Adipocyte (in vitro differentiated cells): ENCODE results near the gene ANO2.

Source experiments
- DNase-seq: peaks from one replicate; pipeline ENCODE4 v3.0.0-alpha.2; 2015; ENCODE audit warnings: low read depth
- H3K27me3 ChIP-seq: replicated peaks from 2 replicates; pipeline ENCODE4 v1.7.0; 2013; ENCODE audit warnings: mild to moderate bottlenecking, low read length, moderate library complexity; ENCODE audit not compliant: control insufficient read depth, insufficient read depth
- H3K36me3 ChIP-seq: 2 replicates; pipeline ENCODE4 v1.7.0; 2013; ENCODE audit warnings: low read length, mild to moderate bottlenecking, moderate library complexity; ENCODE audit not compliant: control insufficient read depth, insufficient read depth, severe bottlenecking
- H3K4me1 ChIP-seq: 2 replicates; pipeline ENCODE4 v1.7.0; 2013; ENCODE audit warnings: mild to moderate bottlenecking, low read length, moderate library complexity; ENCODE audit not compliant: control insufficient read depth, insufficient read depth
- H3K4me3 ChIP-seq: 2 replicates; pipeline ENCODE4 v1.7.0; 2013; ENCODE audit warnings: mild to moderate bottlenecking, low read length, moderate library complexity
- H3K9ac ChIP-seq: 2 replicates; pipeline ENCODE4 v1.7.0; 2013; ENCODE audit warnings: mild to moderate bottlenecking, low read length, moderate library complexity
- H3K9me3 ChIP-seq: 2 replicates; pipeline ENCODE4 v1.7.0; 2013; ENCODE audit warnings: mild to moderate bottlenecking, low read length, moderate library complexity; ENCODE audit not compliant: control insufficient read depth

The ANO2 gene

DNA sequence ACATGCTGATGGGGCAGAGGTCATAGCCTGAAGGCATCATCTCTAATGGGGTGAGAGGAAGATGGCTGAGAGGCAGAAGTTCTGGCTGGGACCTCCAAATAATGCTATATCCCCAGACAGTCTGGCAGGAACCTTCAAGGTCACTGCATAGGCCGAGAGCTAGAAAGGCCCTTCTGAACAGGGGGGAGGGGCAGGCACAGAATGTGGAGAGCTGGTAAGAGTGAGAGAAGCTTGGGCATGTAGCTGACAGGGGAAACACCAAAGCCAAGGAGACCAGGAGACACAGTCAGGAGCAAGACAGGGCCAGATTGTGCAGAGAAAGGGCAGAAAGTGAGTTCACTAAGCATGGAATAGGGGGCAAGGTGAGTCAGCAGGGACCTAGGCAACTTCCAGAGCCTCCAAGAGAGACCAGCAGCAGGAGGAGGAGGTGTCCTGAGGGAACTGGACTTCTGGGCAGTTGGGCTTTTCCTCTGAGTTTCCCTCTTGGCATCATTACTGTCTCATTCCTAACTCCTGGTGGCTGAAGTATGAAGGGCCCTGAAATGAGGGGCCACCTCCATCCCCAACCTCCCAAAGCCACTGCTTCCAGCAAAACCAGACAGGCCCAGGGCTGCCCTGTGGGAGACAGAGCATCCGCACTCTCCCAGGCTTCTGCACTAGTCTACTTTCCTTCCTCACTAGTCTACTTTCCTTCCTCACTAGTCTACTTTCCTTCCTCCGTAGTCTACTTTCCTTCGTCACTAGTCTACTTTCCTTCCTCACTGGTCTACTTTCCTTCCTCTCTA lies 17.1 kb downstream of the ANO2 start:
- Histone ChIP-seq H3K4me1 (no peaks in the 10 kb centered on the region), H3K36me3 (no peaks in the 10 kb centered on the region), H3K4me3 (no peak overlapping the region), H3K9me3 (no peaks in the 10 kb centered on the region), H3K27me3 (peaks cover 19% of the 10 kb centered on the region), H3K9ac (no peak overlapping the region)
- no peak for DNase-seq

DNA sequence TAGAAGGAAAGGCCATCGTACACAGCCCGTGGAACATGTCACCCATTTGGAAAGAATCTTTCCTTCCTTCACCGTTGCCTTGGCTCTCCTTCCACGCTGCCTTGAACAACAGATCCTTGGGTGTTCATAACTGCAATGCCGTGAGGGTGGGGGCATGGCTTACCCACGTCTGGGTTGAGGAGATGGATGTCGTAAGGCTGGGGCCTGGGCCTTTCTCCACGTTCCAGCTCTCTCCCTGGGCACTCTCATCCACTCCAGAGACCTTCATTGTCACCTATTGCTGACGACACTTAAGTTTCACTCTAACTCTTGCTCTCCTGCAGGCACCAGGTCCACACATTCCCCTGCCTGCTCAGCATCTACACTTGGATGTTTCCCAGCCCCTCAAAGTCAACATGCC lies 19.4 kb downstream of the ANO2 start:
- H3K9me3 ChIP-seq: no peaks in the 10 kb centered on the region
- no peaks in the 10 kb centered on the region for H3K4me1 ChIP-seq
- no peak overlapping the region for H3K9ac ChIP-seq
- H3K36me3 ChIP-seq: no peaks in the 10 kb centered on the region
- DNase-seq: no peak
- H3K4me3 ChIP-seq: no peak overlapping the region
- peaks cover 22% of the 10 kb centered on the region for H3K27me3 ChIP-seq

DNA sequence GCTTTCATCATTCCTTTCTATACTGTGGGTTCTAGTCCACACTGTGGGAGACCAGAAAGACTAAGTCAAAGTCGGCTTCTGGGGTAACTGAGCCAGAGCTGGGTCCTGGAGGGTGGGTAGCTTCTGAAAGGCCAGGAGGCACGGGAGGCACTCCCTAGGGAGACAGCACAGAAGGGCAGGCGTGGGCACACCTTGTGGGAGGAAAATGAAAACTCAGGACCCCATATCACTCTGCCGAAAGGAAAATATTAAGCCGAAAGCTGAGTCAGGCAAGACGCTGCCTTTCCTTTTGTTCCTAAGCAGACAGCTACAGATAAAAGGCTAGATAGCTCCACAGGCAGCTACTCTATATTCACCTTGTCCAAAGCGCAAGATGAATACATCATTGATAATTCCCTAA lies 20.7 kb downstream of the ANO2 start:
- DNase-seq: no peak
- no peaks in the 10 kb centered on the region for H3K9me3 ChIP-seq
- no peak overlapping the region for H3K4me3 ChIP-seq
- no peaks in the 10 kb centered on the region for H3K36me3 ChIP-seq
- no peak overlapping the region for H3K9ac ChIP-seq
- H3K4me1 ChIP-seq: no peaks in the 10 kb centered on the region
- H3K27me3 ChIP-seq: peaks cover 22% of the 10 kb centered on the region

DNA sequence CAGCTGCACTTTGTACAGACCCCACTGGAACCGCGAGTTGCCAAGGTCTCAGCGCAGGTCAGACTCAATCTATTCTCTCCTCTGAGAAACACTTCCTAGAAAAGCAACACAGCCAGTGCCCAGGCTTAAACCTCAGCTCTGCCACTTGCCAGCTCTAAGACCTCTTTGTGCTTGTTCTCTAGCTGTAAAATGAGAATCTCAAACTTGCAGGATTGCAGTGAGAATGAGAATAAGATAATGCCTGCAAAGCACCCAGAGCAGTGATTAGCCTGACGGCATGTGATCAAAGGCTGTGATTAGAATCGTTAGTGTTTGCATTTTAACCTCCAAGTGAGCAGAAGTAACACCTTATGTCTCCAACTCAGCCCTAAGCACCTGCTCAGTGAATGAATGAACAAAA lies 21.3 kb downstream of the ANO2 start:
- H3K9ac ChIP-seq: no peak overlapping the region
- H3K4me1 ChIP-seq: no peaks in the 10 kb centered on the region
- H3K4me3 ChIP-seq: no peak overlapping the region
- no peaks in the 10 kb centered on the region for H3K9me3 ChIP-seq
- no peak for DNase-seq
- no peaks in the 10 kb centered on the region for H3K36me3 ChIP-seq
- H3K27me3 ChIP-seq: peaks cover 22% of the 10 kb centered on the region

DNA sequence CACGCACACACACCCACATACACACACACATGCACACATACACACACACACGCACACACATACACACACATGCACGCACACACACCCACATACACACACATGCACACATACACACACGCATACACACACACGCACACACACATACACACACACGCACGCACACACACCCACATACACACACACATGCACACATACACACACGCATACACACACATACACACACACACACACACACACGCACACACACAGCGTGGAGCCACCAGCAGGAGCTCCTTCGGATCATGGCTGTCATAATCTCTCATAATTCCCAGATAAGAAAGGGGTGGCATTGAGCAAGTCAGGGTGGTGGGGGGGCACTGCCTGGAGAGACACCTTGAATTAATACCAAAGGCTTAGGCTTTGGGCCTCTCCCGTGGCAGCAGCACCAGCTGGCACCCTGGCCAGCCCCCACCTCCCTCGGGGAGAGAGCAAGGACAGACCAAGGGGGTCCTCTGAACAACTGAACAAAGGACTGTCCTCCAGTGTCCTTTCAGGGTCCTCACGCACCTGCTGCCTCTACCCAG lies 21.9 kb downstream of the ANO2 start:
- no peak overlapping the region for H3K4me3 ChIP-seq
- H3K27me3 ChIP-seq: peaks cover 22% of the 10 kb centered on the region
- H3K9me3 ChIP-seq: no peaks in the 10 kb centered on the region
- H3K9ac ChIP-seq: no peak overlapping the region
- H3K4me1 ChIP-seq: no peaks in the 10 kb centered on the region
- DNase-seq: no peak
- H3K36me3 ChIP-seq: no peaks in the 10 kb centered on the region

DNA sequence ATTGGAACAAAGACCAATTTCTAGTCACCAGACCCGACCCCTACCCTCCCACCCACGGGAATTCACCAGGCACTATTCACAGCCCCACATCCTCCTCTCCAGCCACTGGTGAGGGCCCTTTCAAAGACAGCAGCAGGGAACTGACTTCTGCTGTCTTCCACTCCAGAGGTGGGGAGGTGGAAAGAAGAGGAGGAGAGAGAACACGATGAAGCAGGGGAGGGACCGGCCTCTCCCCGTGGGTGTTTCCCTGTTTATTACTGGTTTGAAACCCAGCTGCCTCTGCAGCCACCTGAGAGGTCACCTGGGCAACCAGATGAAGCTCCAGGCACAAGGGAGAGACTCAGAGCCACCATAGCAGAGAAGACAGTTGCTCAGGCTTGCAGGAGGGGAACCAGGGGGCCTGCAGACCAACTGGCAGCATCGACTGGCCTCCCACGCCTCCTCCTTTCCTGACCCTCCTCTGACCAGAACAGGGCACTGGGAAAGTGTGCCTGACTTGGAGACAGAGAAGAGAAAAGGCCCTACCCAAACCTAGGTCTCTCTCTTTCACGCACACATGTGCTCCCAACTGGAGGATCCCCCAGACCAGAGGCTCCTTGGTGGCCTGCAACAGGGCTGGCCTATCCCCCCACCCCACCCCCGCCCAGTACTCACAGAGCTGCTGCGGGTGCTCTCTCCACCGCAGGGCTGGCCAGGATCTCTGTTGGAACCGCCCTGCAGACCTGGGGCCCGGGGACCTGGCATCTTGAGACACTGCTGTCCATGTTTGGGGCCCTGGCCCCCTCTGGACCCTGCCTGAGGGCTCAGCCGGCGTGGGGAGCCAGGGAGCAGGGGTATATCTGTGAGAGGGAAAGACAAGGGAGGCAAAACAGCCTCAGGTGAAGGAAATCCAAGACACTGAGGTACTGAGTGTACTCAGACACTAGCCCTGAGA lies 22.8 kb downstream of the ANO2 start:
- H3K36me3 ChIP-seq: no peaks in the 10 kb centered on the region
- no peak overlapping the region for H3K9ac ChIP-seq
- H3K9me3 ChIP-seq: no peaks in the 10 kb centered on the region
- no peak overlapping the region for H3K4me3 ChIP-seq
- peaks cover 22% of the 10 kb centered on the region for H3K27me3 ChIP-seq
- DNase-seq: no peak
- no peaks in the 10 kb centered on the region for H3K4me1 ChIP-seq

DNA sequence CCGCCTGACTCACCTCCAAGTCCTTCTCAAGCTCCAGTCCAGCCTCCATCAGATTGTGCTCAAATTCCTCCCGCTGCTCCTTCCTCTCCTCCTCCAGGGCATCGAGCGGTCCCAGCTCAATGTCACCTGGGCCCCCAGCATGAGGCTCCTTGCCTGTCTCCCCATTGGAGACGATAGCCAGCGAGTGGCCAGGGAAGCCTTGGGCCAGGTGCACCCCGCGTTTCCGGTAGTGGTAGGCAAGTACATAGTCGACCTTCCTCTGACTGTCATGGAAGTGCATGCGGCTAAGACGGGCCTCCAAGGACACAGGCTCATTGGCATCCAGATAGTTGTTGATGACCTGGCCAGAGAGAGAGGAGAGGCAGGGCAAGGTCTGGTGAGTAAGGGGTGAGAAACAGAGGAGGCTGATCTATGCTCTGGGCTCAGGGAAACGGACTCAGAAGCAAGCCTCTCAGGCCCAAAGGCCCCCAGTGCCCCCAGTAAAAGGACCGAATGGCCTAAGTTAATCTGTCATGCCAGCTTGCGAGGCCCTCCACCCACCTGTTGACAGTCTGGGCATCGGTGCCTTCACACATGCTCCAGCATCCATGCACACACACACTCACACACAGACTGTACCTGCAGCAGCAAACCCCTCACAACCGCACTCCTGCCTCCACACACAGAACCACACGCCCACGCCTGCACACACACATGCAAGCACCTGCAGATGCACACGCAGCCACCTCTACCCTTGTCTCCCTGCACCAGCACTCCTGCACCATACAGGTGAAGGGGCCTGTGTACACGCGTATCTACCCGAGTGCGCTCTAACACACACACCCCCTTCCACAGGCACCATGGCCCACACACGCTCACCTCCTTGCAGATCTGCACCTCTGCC lies 23.8 kb downstream of the ANO2 start:
- H3K4me3 ChIP-seq: no peak overlapping the region

DNA sequence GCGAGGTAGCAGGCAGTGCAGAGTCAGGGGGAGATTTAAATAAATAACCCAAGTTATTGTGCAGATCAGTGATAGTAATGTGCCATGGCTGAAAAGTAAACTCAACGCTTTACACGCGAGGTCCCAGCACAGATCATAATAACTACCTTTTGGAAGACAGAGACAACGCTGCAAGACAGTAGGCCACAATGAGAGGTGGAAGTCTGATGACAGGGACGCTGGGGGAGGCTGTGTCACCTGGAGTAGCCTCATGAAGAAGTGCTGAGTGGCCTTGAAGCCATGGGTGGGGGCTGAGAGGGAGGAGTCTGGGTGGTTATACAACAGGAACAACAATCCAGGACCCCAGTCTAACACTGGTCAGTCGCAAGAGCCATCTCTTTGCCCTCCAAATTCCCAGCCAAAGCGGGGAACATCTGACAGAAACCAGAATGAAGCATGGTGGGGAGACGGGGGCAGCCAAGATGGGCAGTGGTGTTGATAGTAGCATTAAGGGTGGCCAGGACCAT lies 28.2 kb downstream of the ANO2 start:
- Histone ChIP-seq H3K4me1 (no peaks in the 10 kb centered on the region), H3K36me3 (no peaks in the 10 kb centered on the region), H3K27me3 (peaks cover 21% of the 10 kb centered on the region), H3K4me3 (no peak overlapping the region), H3K9me3 (no peaks in the 10 kb centered on the region), H3K9ac (no peak overlapping the region)
- DNase-seq: no peak

More for the DNA sequence above, 23.8 kb downstream of the ANO2 start:
- Histone ChIP-seq H3K4me1 (no peaks in the 10 kb centered on the region), H3K9ac (no peak overlapping the region), H3K36me3 (no peaks in the 10 kb centered on the region), H3K9me3 (no peaks in the 10 kb centered on the region), H3K27me3 (peaks cover 22% of the 10 kb centered on the region)
- DNase-seq: no peak

DNA sequence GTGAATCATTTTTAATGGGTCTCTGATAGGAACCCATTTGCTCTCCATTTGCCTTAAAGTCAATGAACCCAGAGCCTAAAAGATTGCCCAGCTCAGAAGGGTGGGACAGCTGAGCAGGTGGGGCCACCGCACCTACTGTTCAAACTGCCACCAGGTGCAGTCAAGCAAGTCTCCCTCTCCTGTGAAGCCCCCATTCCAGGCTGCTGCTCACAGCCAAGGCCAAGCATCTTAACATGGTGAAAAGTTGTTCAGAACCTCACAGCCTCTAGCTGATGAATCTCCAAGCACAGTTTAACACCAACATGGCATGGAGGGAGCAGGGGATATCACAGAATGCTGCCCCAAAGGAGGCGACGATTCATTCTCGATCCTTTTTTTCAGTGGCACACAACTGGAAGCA lies 29.5 kb downstream of the ANO2 start:
- H3K27me3 ChIP-seq: peaks cover 34% of the 10 kb centered on the region
- no peaks in the 10 kb centered on the region for H3K36me3 ChIP-seq
- no peak overlapping the region for H3K9ac ChIP-seq
- no peak for DNase-seq
- no peaks in the 10 kb centered on the region for H3K4me1 ChIP-seq
- no peak overlapping the region for H3K4me3 ChIP-seq
- no peaks in the 10 kb centered on the region for H3K9me3 ChIP-seq

DNA sequence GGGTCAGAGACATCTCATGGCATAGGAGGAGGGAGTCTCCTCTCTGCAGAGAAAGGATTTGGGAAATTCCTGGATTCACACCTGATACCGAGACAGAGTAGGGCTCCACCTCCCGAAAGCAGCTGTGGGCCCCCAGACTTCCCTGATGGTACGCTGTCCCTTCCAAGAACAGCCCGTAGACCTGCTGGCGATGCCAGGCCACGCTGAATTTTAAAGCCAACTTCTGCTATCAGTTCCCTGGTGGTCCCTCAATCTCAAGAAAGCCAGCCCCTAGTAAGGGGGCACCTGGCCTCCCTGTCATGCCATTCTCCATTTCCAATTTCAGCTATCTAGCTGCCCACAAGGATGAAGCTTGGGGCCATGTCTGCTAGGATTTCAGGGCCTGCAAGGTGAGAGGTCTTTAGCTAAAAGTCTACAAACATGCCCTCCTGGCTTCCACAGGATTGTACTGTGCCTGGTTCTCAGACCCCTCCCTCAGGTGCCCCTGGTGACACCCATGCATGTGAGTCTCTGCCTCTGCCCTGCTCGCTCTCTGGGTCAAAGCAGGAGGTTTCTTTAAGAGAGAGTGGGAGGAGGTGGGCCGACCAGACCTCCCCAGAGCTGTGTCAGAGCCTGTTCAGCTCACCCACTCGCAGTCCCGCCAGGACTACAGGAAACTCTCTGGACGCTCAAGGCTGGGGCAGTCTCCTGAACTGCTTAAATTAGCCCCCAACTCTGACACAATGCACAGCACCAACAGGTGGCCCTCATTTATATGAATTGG lies 30.5 kb downstream of the ANO2 start:
- DNase-seq: no peak
- Histone ChIP-seq H3K4me3 (no peak overlapping the region), H3K9ac (no peak overlapping the region), H3K36me3 (no peaks in the 10 kb centered on the region), H3K27me3 (peaks cover 40% of the 10 kb centered on the region), H3K4me1 (no peaks in the 10 kb centered on the region), H3K9me3 (no peaks in the 10 kb centered on the region)
